ENCODE data around the gene RAG1. TPM values are rescaled to one million over a fixed set of nuclear protein-coding genes. Genes with fewer than 3 reads are reported as not detected.

The RAG1 gene
- total RNA-seq, 1 experiment from 2014 or later: 0.90 TPM

DNA sequence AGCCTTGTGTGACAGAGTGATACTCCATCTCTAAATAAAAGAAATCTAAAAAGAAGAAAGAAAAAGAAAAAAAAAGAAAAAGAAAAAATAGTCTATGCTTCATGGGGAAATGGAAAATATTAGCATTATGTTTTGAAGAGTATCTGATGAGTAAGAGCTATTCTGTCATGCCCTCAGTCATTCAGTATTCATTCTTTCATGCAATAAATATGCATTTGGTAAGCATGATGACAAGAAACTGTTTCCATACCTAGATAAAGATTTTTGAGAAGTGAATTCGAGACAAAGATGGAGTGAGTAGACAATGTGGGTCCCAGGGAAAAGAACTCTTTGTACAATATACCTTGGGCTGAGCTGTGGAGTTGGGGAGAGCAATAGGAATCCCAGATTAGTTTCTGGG, 20.3 kb downstream of the RAG1 start (continued):
- TF ChIP-seq, protein P1, sequence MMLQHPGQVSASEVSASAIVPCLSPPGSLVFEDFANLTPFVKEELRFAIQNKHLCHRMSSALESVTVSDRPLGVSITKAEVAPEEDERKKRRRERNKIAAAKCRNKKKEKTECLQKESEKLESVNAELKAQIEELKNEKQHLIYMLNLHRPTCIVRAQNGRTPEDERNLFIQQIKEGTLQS (CRISPR knock-in tag; conservative IDR thresholded peaks at IDR 0.05): no peak

DNA sequence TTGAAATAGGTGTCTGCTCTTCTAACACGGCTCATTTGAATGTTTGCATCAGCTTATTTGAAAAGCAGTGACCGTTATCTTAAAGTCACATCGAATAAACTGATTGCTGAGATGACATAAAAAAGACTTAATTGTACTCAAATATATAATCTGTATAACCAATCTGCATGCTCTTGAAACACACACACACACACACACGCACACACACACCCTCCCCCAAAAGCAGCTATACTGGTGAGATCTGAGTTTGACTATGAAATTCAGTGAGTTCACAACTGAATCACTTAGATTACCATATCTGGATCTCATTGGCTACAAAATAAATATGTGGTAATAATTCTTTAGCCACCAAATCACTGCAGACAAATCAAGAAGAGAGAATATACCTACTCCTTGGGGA, 22.7 kb downstream of the RAG1 start:
- ATAC-seq (no peak), DNase-seq (ENCODE audit: low spot score) (no peak)
- peaks cover 34% of the 10 kb centered on the region for H3K27me3 Mint-ChIP-seq (ENCODE audit: low read depth)
- no peak overlapping the region for H3K4me3 Mint-ChIP-seq
- peaks cover 91% of the 10 kb centered on the region for H3K9me3 Mint-ChIP-seq
- ChIA-PET CTCF (no interaction called here), POLR2A (no interaction called here)
- no peaks in the 10 kb centered on the region for H3K4me1 Mint-ChIP-seq
- TF ChIP-seq NR1H2 (CRISPR knock-in tag; IDR thresholded peaks at IDR 0.05): no peak
- TF ChIP-seq ZNF416 (CRISPR knock-in tag; IDR thresholded peaks at IDR 0.05): no peak
- no peak for TF ChIP-seq ZNF263 (CRISPR knock-in tag; IDR thresholded peaks at IDR 0.05; ENCODE audit: low read depth)
- TF ChIP-seq, protein P2, sequence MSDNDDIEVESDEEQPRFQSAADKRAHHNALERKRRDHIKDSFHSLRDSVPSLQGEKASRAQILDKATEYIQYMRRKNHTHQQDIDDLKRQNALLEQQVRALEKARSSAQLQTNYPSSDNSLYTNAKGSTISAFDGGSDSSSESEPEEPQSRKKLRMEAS (CRISPR knock-in tag; IDR thresholded peaks at IDR 0.05): no peak
- no peak for TF ChIP-seq KAT7 (CRISPR knock-in tag; IDR thresholded peaks at IDR 0.05; ENCODE audit: borderline replicate concordance)
- no peak for TF ChIP-seq ZNF671 (CRISPR knock-in tag; IDR thresholded peaks at IDR 0.05)
- TF ChIP-seq, protein P3, sequence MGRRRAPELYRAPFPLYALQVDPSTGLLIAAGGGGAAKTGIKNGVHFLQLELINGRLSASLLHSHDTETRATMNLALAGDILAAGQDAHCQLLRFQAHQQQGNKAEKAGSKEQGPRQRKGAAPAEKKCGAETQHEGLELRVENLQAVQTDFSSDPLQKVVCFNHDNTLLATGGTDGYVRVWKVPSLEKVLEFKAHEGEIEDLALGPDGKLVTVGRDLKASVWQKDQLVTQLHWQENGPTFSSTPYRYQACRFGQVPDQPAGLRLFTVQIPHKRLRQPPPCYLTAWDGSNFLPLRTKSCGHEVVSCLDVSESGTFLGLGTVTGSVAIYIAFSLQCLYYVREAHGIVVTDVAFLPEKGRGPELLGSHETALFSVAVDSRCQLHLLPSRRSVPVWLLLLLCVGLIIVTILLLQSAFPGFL (CRISPR knock-in tag; IDR thresholded peaks at IDR 0.05; ENCODE audit: borderline replicate concordance): no peak
- TF ChIP-seq RELA (CRISPR knock-in tag; IDR thresholded peaks at IDR 0.05; ENCODE audit: borderline replicate concordance): no peak
- no peak for TF ChIP-seq IRF2 (CRISPR knock-in tag; IDR thresholded peaks at IDR 0.05; ENCODE audit: borderline replicate concordance, low read depth)
- H3K27ac Mint-ChIP-seq: no peak overlapping the region
- peaks cover 63% of the 10 kb centered on the region for H3K36me3 Mint-ChIP-seq

DNA sequence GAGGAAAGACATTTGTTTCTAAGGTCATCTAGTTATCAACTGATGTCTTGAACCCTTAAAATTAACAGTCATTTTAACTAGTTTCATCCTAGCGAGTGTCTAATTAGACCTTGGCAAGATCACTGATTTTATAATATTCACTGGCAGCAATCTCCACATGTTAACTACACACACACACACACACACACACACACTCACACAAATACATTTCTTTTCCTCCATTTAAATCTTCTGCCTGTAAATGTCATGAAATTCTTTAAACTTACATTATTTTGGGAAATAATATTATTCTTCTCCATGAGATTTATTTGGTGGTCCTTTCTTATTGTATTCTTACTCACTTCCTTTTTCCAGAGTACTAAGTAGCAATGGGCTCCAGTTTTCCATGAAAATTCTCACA, 23.6 kb downstream of the RAG1 start:
- H3K36me3 Mint-ChIP-seq: peaks cover 63% of the 10 kb centered on the region
- ChIA-PET POLR2A (no interaction called here), CTCF (no interaction called here)
- H3K27me3 Mint-ChIP-seq (ENCODE audit: low read depth): peaks cover 34% of the 10 kb centered on the region
- H3K27ac Mint-ChIP-seq: no peak overlapping the region
- no peaks in the 10 kb centered on the region for H3K4me1 Mint-ChIP-seq
- ATAC-seq (no peak), DNase-seq (ENCODE audit: low spot score) (no peak)
- TF ChIP-seq, protein P4, sequence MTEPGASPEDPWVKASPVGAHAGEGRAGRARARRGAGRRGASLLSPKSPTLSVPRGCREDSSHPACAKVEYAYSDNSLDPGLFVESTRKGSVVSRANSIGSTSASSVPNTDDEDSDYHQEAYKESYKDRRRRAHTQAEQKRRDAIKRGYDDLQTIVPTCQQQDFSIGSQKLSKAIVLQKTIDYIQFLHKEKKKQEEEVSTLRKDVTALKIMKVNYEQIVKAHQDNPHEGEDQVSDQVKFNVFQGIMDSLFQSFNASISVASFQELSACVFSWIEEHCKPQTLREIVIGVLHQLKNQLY (CRISPR knock-in tag; IDR thresholded peaks at IDR 0.05): no peak
- H3K9me3 Mint-ChIP-seq: peaks cover 91% of the 10 kb centered on the region
- no peak overlapping the region for H3K4me3 Mint-ChIP-seq

DNA sequence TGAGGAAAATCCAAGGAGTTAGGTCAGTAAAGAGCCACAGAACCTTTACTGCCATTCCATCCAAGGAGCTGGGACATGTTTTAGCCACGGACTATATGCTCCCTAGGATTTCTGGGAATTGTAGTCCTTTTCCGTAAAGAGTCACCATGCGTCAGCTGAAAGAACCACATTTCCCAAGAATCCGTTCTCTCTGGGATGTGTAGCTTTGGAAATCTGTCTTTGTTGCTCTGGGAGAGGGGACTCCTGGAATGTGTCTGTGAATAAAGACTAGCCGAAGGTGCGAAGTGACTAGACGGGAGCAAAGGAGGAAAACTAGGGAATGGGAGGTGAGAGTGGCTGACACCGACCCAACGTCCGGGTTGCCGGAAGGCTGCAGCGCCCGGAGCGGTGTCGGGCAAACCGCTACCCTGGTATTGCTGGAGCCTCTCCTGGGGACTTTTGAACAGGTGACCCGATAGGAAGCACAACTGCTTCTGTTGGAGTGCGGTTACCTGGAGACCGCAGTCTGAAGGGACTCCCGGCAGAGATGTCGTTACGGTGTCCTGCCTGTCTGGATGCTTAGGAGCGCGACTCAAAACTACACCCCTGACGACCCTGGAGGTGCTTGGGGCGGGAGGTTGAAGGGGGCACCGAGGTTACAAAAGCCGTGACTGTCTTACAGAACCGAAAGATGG, 26.6 kb downstream of the RAG1 start, which contains the start of gene IFTAP:
IFTAP (plus strand) TSS at position 187 of the 674 bp plus-strand sequence. CDS start 15,602 bp downstream, outside the sequence.
- H3K27me3 Mint-ChIP-seq (ENCODE audit: low read depth): peaks cover 15% of the 10 kb centered on the region
- peak; percentile 12 for DNase-seq (ENCODE audit: low spot score)
- H3K36me3 Mint-ChIP-seq: peaks cover 49% of the 10 kb centered on the region
- ChIA-PET POLR2A (no interaction called here), CTCF (no interaction called here)
- peak within 1 kb of the TSS; percentile 80 for H3K4me3 Mint-ChIP-seq
- ATAC-seq: peak; percentile 97
- H3K4me1 Mint-ChIP-seq: no peaks in the 10 kb centered on the region
- H3K27ac Mint-ChIP-seq: no peak within 1 kb of the TSS
- H3K9me3 Mint-ChIP-seq: peaks cover 81% of the 10 kb centered on the region
- TF ChIP-seq ATF1 (CRISPR knock-in tag; IDR thresholded peaks at IDR 0.05) (no peak), GABPB1 (CRISPR knock-in tag; IDR thresholded peaks at IDR 0.05) (peak; percentile 42; the same call in 1 of the 2 replicates)

DNA sequence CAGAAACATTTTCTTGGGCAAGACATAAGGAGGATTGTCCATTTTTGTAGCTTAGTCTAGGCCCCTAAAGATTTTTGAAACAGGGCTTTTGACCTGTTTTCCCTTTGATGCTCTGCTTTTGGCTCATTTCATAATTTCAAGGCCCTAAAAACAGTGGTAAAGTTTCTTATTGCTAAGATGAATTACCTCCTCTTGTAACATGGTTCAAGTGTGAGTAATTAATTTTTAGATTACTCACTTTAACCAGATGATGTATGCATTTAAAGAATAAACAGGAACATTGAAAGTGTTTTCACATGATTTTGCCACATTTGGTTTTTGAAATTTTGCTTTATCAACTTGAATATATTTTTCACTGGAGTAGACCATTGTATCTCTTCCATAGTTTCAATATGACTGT, 29.1 kb downstream of the RAG1 start:
- Mint-ChIP-seq H3K4me3 (no peak overlapping the region), H3K27ac (no peak overlapping the region), H3K36me3 (peaks cover 55% of the 10 kb centered on the region), H3K9me3 (peaks cover 75% of the 10 kb centered on the region), H3K4me1 (no peaks in the 10 kb centered on the region), H3K27me3 (ENCODE audit: low read depth) (peaks cover 13% of the 10 kb centered on the region)
- ATAC-seq: no peak
- POLR2A ChIA-PET: no interaction called here
- CTCF ChIA-PET: no interaction called here
- no peak for DNase-seq (ENCODE audit: low spot score)
- TF ChIP-seq TEAD1 (CRISPR knock-in tag; IDR thresholded peaks at IDR 0.05) (no peak), ZNF416 (CRISPR knock-in tag; IDR thresholded peaks at IDR 0.05) (no peak), ESRRA (CRISPR knock-in tag; IDR thresholded peaks at IDR 0.05; ENCODE audit: borderline replicate concordance) (no peak), MYBL2 (CRISPR knock-in tag; IDR thresholded peaks at IDR 0.05) (no peak), SMAD3 (CRISPR knock-in tag; IDR thresholded peaks at IDR 0.05; ENCODE audit: borderline replicate concordance) (no peak), ZNF396 (CRISPR knock-in tag; IDR thresholded peaks at IDR 0.05; ENCODE audit: borderline replicate concordance) (no peak), RELA (CRISPR knock-in tag; IDR thresholded peaks at IDR 0.05; ENCODE audit: borderline replicate concordance) (no peak), ZNF121 (CRISPR knock-in tag; IDR thresholded peaks at IDR 0.05) (no peak), PRRX2 (CRISPR knock-in tag; IDR thresholded peaks at IDR 0.05) (no peak)
- TF ChIP-seq, protein P5, sequence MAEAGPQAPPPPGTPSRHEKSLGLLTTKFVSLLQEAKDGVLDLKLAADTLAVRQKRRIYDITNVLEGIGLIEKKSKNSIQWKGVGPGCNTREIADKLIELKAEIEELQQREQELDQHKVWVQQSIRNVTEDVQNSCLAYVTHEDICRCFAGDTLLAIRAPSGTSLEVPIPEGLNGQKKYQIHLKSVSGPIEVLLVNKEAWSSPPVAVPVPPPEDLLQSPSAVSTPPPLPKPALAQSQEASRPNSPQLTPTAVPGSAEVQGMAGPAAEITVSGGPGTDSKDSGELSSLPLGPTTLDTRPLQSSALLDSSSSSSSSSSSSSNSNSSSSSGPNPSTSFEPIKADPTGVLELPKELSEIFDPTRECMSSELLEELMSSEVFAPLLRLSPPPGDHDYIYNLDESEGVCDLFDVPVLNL (CRISPR knock-in tag; IDR thresholded peaks at IDR 0.05; ENCODE audit: borderline replicate concordance, low read depth): no peak
